Omental fat pad (tissue), 4 donors: ENCODE data around the gene ARHGAP31. TPM values are rescaled to one million over a fixed set of nuclear protein-coding genes. Genes with fewer than 3 reads are reported as not detected.

Experiments
- ATAC-seq: fragments of 150-250 bp; one replicate; pipeline ENCODE4 v1.9.1; 2016; ENCODE audit warnings: mild to moderate bottlenecking, moderate library complexity; ENCODE audit not compliant: low FRiP score
- DNase-seq: peaks from one replicate; pipeline ENCODE4 v3.0.0-alpha.2; 2019; ENCODE audit warnings: low spot score
- CTCF ChIP-seq, 3 donors: fragments of 450-650 bp; IDR thresholded peaks; one replicate each; pipeline ENCODE4 v1.5.1; 2016 to 2017; ENCODE audit warnings: antibody characterized with exemption in 3 of 3, mild to moderate bottlenecking in 3 of 3, moderate library complexity in 2 of 3
- total RNA-seq, 4 donors: library from RNA; depleted of rRNA; stranded (reverse); fragments of >200 nt; gene quantifications; one replicate each; pipeline ENCODE4 v1.1.0, GENCODE V29; 2016

Gene ARHGAP31
- total RNA-seq, 4 donors from 2014 or later: 14.4 to 61.2 (median 36.6) TPM

- TF ChIP-seq CTCF (IDR thresholded peaks at IDR 0.05): no peak
- ATAC-seq (no peak), DNase-seq (no peak)
Measured at GRCh38 chr3:119428538-119428937, 134.4 kb downstream of the ARHGAP31 start.

- no peak for TF ChIP-seq CTCF (IDR thresholded peaks at IDR 0.05)
- ATAC-seq (no peak), DNase-seq (no peak)
Measured at GRCh38 chr3:119433613-119434325, 139.6 kb downstream of the ARHGAP31 start.

- TF ChIP-seq CTCF (IDR thresholded peaks at IDR 0.05): no peak
- ATAC-seq (no peak), DNase-seq (no peak)
Measured at GRCh38 chr3:119434703-119435102, 140.5 kb downstream of the ARHGAP31 start.

- DNase-seq (no peak), ATAC-seq (no peak)
- TF ChIP-seq CTCF (IDR thresholded peaks at IDR 0.05): no peak
Measured at GRCh38 chr3:119436977-119437376, 142.8 kb downstream of the ARHGAP31 start.

DNA sequence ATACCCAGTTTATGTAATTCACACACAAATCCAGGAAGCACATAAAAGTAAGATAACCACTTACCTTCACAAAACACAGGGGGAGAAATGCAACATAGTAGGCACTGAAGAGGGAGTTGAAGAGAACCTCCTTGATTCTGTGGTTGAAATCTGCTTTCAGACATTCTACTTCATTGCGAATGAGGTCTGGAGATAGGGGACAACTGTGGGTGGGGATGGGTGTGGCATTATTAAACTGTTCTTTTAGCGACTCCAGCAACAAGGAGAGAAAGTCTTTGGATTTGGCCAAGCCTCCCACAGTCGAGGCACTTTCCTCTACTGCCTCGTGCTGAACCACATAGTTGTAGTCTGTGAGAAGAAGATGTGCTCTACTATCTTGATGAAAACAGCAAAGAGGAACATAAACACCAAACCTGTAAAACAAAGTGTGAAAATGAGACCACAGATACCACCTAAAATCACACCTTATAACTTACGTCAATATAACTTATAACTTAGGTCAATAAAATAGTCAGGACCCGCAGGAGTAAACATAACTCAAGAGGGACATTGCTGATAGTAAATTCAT lies 143.6 kb downstream of the ARHGAP31 start:
- DNase-seq (no peak), ATAC-seq (no peak)
- no peak for TF ChIP-seq CTCF (IDR thresholded peaks at IDR 0.05)

DNA sequence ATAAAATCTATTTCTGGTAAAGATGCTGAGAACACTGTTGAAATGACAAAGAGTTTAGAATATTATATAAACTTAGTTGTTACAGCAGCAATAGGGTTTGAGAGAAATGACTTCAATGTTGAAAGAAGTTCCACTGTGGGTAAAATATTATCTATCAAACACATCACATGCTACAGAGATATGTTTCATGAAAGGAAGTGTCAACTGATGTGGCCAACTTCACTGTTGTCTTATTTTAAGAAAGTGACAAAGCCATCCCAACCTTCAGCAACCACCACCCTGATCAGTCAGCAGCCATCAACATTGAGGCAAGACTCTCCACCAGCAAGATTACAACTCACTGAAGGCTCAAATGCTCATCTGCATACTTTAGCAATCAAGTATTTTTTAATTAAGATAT lies 149.0 kb downstream of the ARHGAP31 start:
- no peak for TF ChIP-seq CTCF (IDR thresholded peaks at IDR 0.05)
- DNase-seq: no peak
- ATAC-seq: no peak

GRCh38 chr3:119444590-119444989 lies 150.4 kb downstream of the ARHGAP31 start:
- DNase-seq: no peak
- ATAC-seq: no peak
- no peak for TF ChIP-seq CTCF (IDR thresholded peaks at IDR 0.05)
